ENCODE measurements around the gene DEGS2. TPM values are rescaled to one million over a fixed set of nuclear protein-coding genes. Genes with fewer than 3 reads are reported as not detected.
A peak's percentile ranks its signal among the peaks of the same experiment; 100 is the strongest.

The DEGS2 gene
- total RNA-seq, 1 donor from 2014 or later: not detected

- Histone ChIP-seq H3K4me3 (peak overlapping the region; percentile 20), H3K36me3 (peaks cover under 1% of the 10 kb centered on the region), H3K27me3 (ENCODE audit: low read depth) (no peaks in the 10 kb centered on the region), H3K4me1 (peaks cover 63% of the 10 kb centered on the region), H3K27ac (replicated peaks) (peak overlapping the region; percentile 78), H3K9me3 (replicated peaks) (no peaks in the 10 kb centered on the region)
- DNase-seq: peak; percentile 41
- intact Hi-C loops (cut with micrococcal nuclease): no loop called here
- no peak for TF ChIP-seq CTCF (IDR thresholded peaks at IDR 0.05; ENCODE audit: borderline replicate concordance)
Measured at GRCh38 chr14:100103250-100104005, 56.0 kb downstream of the DEGS2 start.

GRCh38 chr14:100102156-100102785 lies 57.2 kb downstream of the DEGS2 start:
- Histone ChIP-seq H3K27ac (replicated peaks) (peak overlapping the region; percentile 78), H3K27me3 (ENCODE audit: low read depth) (no peaks in the 10 kb centered on the region), H3K4me1 (peaks cover 52% of the 10 kb centered on the region), H3K9me3 (replicated peaks) (no peaks in the 10 kb centered on the region), H3K4me3 (peak overlapping the region; percentile 20), H3K36me3 (peaks cover 10% of the 10 kb centered on the region)
- no peak for DNase-seq
- no peak for TF ChIP-seq CTCF (IDR thresholded peaks at IDR 0.05; ENCODE audit: borderline replicate concordance)
- intact Hi-C loops (cut with micrococcal nuclease): no loop called here

GRCh38 chr14:100100032-100100703 lies 59.3 kb downstream of the DEGS2 start:
- Histone ChIP-seq H3K4me1 (peaks cover 30% of the 10 kb centered on the region), H3K27me3 (ENCODE audit: low read depth) (no peaks in the 10 kb centered on the region), H3K4me3 (no peak overlapping the region), H3K9me3 (replicated peaks) (no peaks in the 10 kb centered on the region), H3K27ac (replicated peaks) (no peak overlapping the region), H3K36me3 (peaks cover 10% of the 10 kb centered on the region)
- TF ChIP-seq CTCF (IDR thresholded peaks at IDR 0.05; ENCODE audit: borderline replicate concordance): no peak
- intact Hi-C loops (cut with micrococcal nuclease): no loop called here
- no peak for DNase-seq

- no peaks in the 10 kb centered on the region for H3K27me3 ChIP-seq (ENCODE audit: low read depth)
- no peak for TF ChIP-seq CTCF (IDR thresholded peaks at IDR 0.05; ENCODE audit: borderline replicate concordance)
- intact Hi-C loops (cut with micrococcal nuclease): no loop called here
- no peak overlapping the region for H3K27ac ChIP-seq (replicated peaks)
- peaks cover 10% of the 10 kb centered on the region for H3K4me1 ChIP-seq
- H3K9me3 ChIP-seq (replicated peaks): no peaks in the 10 kb centered on the region
- H3K36me3 ChIP-seq: peaks cover 10% of the 10 kb centered on the region
- H3K4me3 ChIP-seq: no peak overlapping the region
- no peak for DNase-seq
Measured at GRCh38 chr14:100098171-100098570, 61.3 kb downstream of the DEGS2 start.

- H3K9me3 ChIP-seq (replicated peaks): no peaks in the 10 kb centered on the region
- H3K27me3 ChIP-seq (ENCODE audit: low read depth): no peaks in the 10 kb centered on the region
- no peak for TF ChIP-seq CTCF (IDR thresholded peaks at IDR 0.05; ENCODE audit: borderline replicate concordance)
- H3K27ac ChIP-seq (replicated peaks): no peak overlapping the region
- H3K4me1 ChIP-seq: no peaks in the 10 kb centered on the region
- DNase-seq: no peak
- intact Hi-C loops (cut with micrococcal nuclease): no loop called here
- no peak overlapping the region for H3K4me3 ChIP-seq
- peaks cover 10% of the 10 kb centered on the region for H3K36me3 ChIP-seq
Measured at GRCh38 chr14:100096656-100097055, 62.8 kb downstream of the DEGS2 start.

Small RNA genes within 50 kb of the gene (microRNA-seq; reads per million reads assigned to microRNA genes)
- gene MIR151B (185 reads per million, percentile 62 among the genes with 10 or more reads in this experiment), gene MIR342 (1,136 reads per million, percentile 85 among the genes with 10 or more reads in this experiment)

Other genes starting within 250 kb of the DEGS2 start
- 39.7 TPM for gene EVL, start 94.2 kb downstream of the DEGS2 start, total RNA-seq
- gene YY1, start 79.5 kb upstream of the DEGS2 start, total RNA-seq: 44.7 TPM
- gene SLC25A29, start 146.8 kb upstream of the DEGS2 start, total RNA-seq: 24.5 TPM
- not detected for gene SLC25A47, start 163.7 kb upstream of the DEGS2 start, total RNA-seq
- 5.4 TPM for gene WDR25, start 216.8 kb upstream of the DEGS2 start, total RNA-seq